Right atrium auricular region (tissue), 2 donors: Measurements from ENCODE around the gene RAX. TPM values are rescaled to one million over a fixed set of nuclear protein-coding genes. Genes with fewer than 3 reads are reported as not detected.

ENCODE experiments used
- DNase-seq: peaks from one replicate; pipeline ENCODE4 v3.0.0-alpha.2; 2019; ENCODE audit warnings: low spot score
- H3K27ac ChIP-seq, 2 donors: fragments of 200-600 bp; sonication (generic); 1 replicate in 1 of 2; 2 replicates in 1 of 2; pipeline ENCODE4 v1.5.1; 2016 to 2019
- H3K27me3 ChIP-seq, 2 donors: fragments of 200-600 bp; sonication (generic); one replicate each; pipeline versions ENCODE4 v1.5.1 to v1.6.0; 2017 to 2019
- H3K36me3 ChIP-seq: fragments of 200-600 bp; sonication (generic); one replicate; pipeline ENCODE4 v1.5.1; 2016
- H3K4me1 ChIP-seq, 2 donors: fragments of 200-600 bp; sonication (generic); one replicate each; pipeline versions ENCODE4 v1.5.1 to v1.6.0; 2017 to 2019
- H3K4me3 ChIP-seq, 2 donors: fragments of 200-600 bp; sonication (generic); 1 replicate in 1 of 2; 2 replicates in 1 of 2; pipeline ENCODE4 v1.5.1; 2017 to 2019; ENCODE audit warnings: mild to moderate bottlenecking in 1 of 2, moderate library complexity in 1 of 2
- H3K9me3 ChIP-seq, 2 donors: fragments of 200-600 bp; sonication (generic); one replicate each; pipeline ENCODE4 v1.5.1; 2019
- CTCF ChIP-seq, 2 donors: fragments of 200-600 bp; sonication (generic); IDR thresholded peaks; one replicate each; pipeline ENCODE4 v1.5.1; 2019; ENCODE audit warnings: antibody characterized with exemption in 2 of 2
- total RNA-seq, 2 donors: library from RNA; depleted of rRNA; stranded (reverse); fragments of >200 nt; gene quantifications; one replicate each; pipeline ENCODE4 v1.1.0, GENCODE V29; 2016

The RAX gene
- total RNA-seq, 2 donors from 2014 or later, result not detected

- DNase-seq, result no peak
- H3K27ac ChIP-seq, result no peak overlapping the region
- H3K9me3 ChIP-seq, result no peaks in the 10 kb centered on the region
- peaks cover 0 to 6% of the 10 kb centered on the region in 2 donors for H3K4me1 ChIP-seq
- TF ChIP-seq CTCF (IDR thresholded peaks at IDR 0.05), result no peak
- no peaks in the 10 kb centered on the region for H3K27me3 ChIP-seq
- H3K36me3 ChIP-seq, result no peaks in the 10 kb centered on the region
- H3K4me3 ChIP-seq, result no peak overlapping the region
Measured at GRCh38 chr18:59306640-59307039, 33.4 kb upstream of the RAX start.

- H3K9me3 ChIP-seq, result no peaks in the 10 kb centered on the region
Measured at GRCh38 chr18:59305295-59305694, 32.0 kb upstream of the RAX start.

DNA sequence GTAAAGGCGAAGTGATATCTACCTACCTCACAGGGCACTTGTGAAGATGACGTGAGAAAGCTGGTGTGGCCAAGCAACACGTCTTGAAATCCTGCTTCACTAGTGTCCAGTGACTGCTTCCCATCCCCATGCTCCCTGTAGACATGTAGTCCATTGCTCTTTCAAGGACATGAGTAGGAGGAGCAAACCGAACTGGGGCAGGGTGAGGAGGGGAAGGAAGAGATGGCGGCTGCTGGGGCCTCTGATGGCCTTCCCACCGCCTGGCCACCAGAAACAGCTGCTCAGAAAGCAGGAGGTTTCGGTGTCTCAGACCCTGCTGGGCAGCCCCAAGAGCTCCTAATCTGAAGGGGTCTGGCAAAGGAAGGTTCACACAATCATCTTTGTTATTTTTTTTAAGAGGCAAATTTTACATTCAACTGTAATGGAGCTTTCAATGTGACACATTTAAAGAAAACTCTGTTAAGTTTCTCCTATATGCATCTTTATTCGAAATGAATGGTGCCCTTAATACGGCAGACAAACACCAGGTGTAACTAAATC is 30.5 kb upstream of the RAX start:
- no peaks in the 10 kb centered on the region for H3K9me3 ChIP-seq
- H3K4me1 ChIP-seq, result peaks cover 0 to 2% of the 10 kb centered on the region in 2 donors
- H3K27ac ChIP-seq, result no peak overlapping the region
- TF ChIP-seq CTCF (IDR thresholded peaks at IDR 0.05), result no peak
- no peaks in the 10 kb centered on the region for H3K36me3 ChIP-seq
- no peak overlapping the region for H3K4me3 ChIP-seq
- no peaks in the 10 kb centered on the region for H3K27me3 ChIP-seq
- no peak for DNase-seq

More at GRCh38 chr18:59305295-59305694, 32.0 kb upstream of the RAX start:
- Histone ChIP-seq H3K4me1 (peaks cover 0 to 6% of the 10 kb centered on the region in 2 donors), H3K27me3 (no peaks in the 10 kb centered on the region), H3K27ac (no peak overlapping the region), H3K4me3 (no peak overlapping the region), H3K36me3 (no peaks in the 10 kb centered on the region)
- no peak for DNase-seq
- TF ChIP-seq CTCF (IDR thresholded peaks at IDR 0.05), result no peak

GRCh38 chr18:59303006-59303405 is 29.8 kb upstream of the RAX start:
- no peak for DNase-seq
- H3K27me3 ChIP-seq, result no peaks in the 10 kb centered on the region

DNA sequence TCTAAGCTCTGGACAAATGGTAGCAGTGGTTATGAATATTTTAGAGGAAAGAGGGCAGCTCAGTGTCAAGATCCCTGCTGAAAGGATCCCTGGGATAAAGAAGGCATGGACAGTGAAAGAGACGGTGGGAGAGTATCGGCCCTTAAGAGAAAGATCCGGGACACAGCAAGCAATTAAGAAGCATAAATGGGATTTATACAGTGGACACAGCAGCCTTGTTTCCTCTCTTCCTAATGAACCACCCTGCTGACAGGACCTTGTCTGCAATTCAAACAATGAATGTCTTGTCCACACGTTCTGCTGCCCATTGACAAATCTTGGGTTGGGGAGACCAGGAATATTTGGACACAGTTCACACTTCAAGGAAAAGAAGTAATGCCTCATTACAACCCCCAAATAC is 28.7 kb upstream of the RAX start:
- Histone ChIP-seq H3K4me1 (no peaks in the 10 kb centered on the region), H3K36me3 (no peaks in the 10 kb centered on the region), H3K27me3 (no peaks in the 10 kb centered on the region), H3K9me3 (no peaks in the 10 kb centered on the region), H3K4me3 (no peak overlapping the region), H3K27ac (no peak overlapping the region)
- TF ChIP-seq CTCF (IDR thresholded peaks at IDR 0.05), result no peak
- DNase-seq, result no peak

More at GRCh38 chr18:59303006-59303405, 29.8 kb upstream of the RAX start:
- Histone ChIP-seq H3K4me3 (no peak overlapping the region), H3K36me3 (no peaks in the 10 kb centered on the region), H3K4me1 (no peaks in the 10 kb centered on the region), H3K27ac (no peak overlapping the region), H3K9me3 (no peaks in the 10 kb centered on the region)
- TF ChIP-seq CTCF (IDR thresholded peaks at IDR 0.05), result no peak

- no peaks in the 10 kb centered on the region for H3K9me3 ChIP-seq
- H3K4me3 ChIP-seq, result no peak overlapping the region
- no peak for TF ChIP-seq CTCF (IDR thresholded peaks at IDR 0.05)
- no peaks in the 10 kb centered on the region for H3K36me3 ChIP-seq
- no peak for DNase-seq
- H3K27ac ChIP-seq, result no peak overlapping the region
- H3K27me3 ChIP-seq, result no peaks in the 10 kb centered on the region
- H3K4me1 ChIP-seq, result no peaks in the 10 kb centered on the region
Measured at GRCh38 chr18:59300676-59301285, 27.5 kb upstream of the RAX start.
